HG03342 (cell line): ENCODE results near the gene TROAP.
A peak's percentile ranks its signal among the peaks of the same experiment; 100 is the strongest.
"Not testable (repeated sequence)": the region's sequence is repeated elsewhere in the genome, so short reads cannot be mapped to it uniquely, and the experiment has no call there.

Source experiments
- ATAC-seq: cut with Tn5 transposase; IDR thresholded peaks from one replicate; pipeline ENCODE4 v1.9.1; 2021; ENCODE audit warnings: mild to moderate bottlenecking, moderate library complexity; ENCODE audit not compliant: unreplicated experiment

TROAP gene

GRCh38 chr12:49366096-49366651, 43.1 kb downstream of the TROAP start:
- no peak for ATAC-seq

GRCh38 chr12:49366652-49367380, 43.8 kb downstream of the TROAP start:
- ATAC-seq = peak; percentile 71

GRCh38 chr12:49367381-49368239, 44.6 kb downstream of the TROAP start, which contains the start of gene SPATS2:
Gene SPATS2, plus strand, starts transcription at chr12:49367462. Its CDS starts 93,551 bp downstream, at chr12:49461013.
- no peak for ATAC-seq

- no peak for ATAC-seq
These were observed 45.2 kb downstream of the TROAP start for GRCh38 chr12:49368240-49368600.

GRCh38 chr12:49369411-49370145, 46.5 kb downstream of the TROAP start:
- peak; percentile 56 for ATAC-seq

GRCh38 chr12:49370539-49370938, 47.5 kb downstream of the TROAP start:
- ATAC-seq = no peak

- no peak for ATAC-seq
These were observed 52.4 kb downstream of the TROAP start for GRCh38 chr12:49375406-49375805.

- ATAC-seq = no peak
These were observed 54.3 kb downstream of the TROAP start for GRCh38 chr12:49377386-49377785.

- not testable (repeated sequence) for ATAC-seq
These were observed 57.1 kb downstream of the TROAP start for GRCh38 chr12:49380184-49380583.
